GDM1 (cell line): ENCODE results near the gene IL13.

ENCODE experiments used
- DNase-seq: peaks from one replicate; lab custom pipeline; 2025; lab: John Stamatoyannopoulos, UW

The IL13 gene

GRCh38 chr5:132655821-132656773, 1.9 kb upstream of the IL13 start:
- DNase-seq = no peak

- no peak for DNase-seq
Measured at GRCh38 chr5:132656774-132657355, 1.1 kb upstream of the IL13 start.

- DNase-seq = no peak
Measured at GRCh38 chr5:132658381-132659302, 669 bp downstream of the IL13 start.

GRCh38 chr5:132659598-132660493, 1.9 kb downstream of the IL13 start:
- DNase-seq = no peak

- no peak for DNase-seq
Measured at GRCh38 chr5:132661231-132662003, 3.4 kb downstream of the IL13 start.

- no peak for DNase-seq
Measured at GRCh38 chr5:132662004-132662401, 4.0 kb downstream of the IL13 start.

- no peak for DNase-seq
Measured at GRCh38 chr5:132662925-132663770, 5.2 kb downstream of the IL13 start.

GRCh38 chr5:132663771-132664695, 6.1 kb downstream of the IL13 start:
- no peak for DNase-seq

GRCh38 chr5:132664696-132665209, 6.8 kb downstream of the IL13 start:
- DNase-seq = no peak

- DNase-seq = no peak
Measured at GRCh38 chr5:132665574-132666080, 7.7 kb downstream of the IL13 start.

- DNase-seq = no peak
Measured at GRCh38 chr5:132666310-132667123, 8.5 kb downstream of the IL13 start.

GRCh38 chr5:132667309-132667708, 9.3 kb downstream of the IL13 start:
- DNase-seq = no peak

- DNase-seq = no peak
Measured at GRCh38 chr5:132667761-132668705, 10.1 kb downstream of the IL13 start.

- no peak for DNase-seq
Measured at GRCh38 chr5:132668706-132669454, 10.9 kb downstream of the IL13 start.

GRCh38 chr5:132669455-132669820, 11.5 kb downstream of the IL13 start:
- DNase-seq = no peak
